Right lobe of liver (tissue), 6 donors: Measurements from ENCODE around the gene ZCCHC14. TPM values are rescaled to one million over a fixed set of nuclear protein-coding genes. Genes with fewer than 3 reads are reported as not detected.

ENCODE experiments used
- ATAC-seq, 4 donors: fragments of 200-7000 bp; cut with Tn5 transposase; one replicate each; pipeline ENCODE4 v1.9.1; 2020; ENCODE audit warnings: mild to moderate bottlenecking in 4 of 4, moderate library complexity in 4 of 4
- DNase-seq, 3 donors: peaks; one replicate each; pipeline ENCODE4 v3.0.0-alpha.2; 2020
- H3K27ac ChIP-seq, 3 donors: fragments of 200-600 bp; one replicate each; pipeline ENCODE4 v1.8.0; 2022
- H3K27me3 ChIP-seq, 2 donors: fragments of 200-600 bp; one replicate each; pipeline ENCODE4 v1.8.0; 2022
- H3K36me3 ChIP-seq, 4 donors: fragments of 200-600 bp; sonication (generic) in 1 of 4; one replicate each; pipeline versions ENCODE4 v1.5.1 to v1.8.0; 2017 to 2022; ENCODE audit warnings: control low read depth in 1 of 4
- H3K4me1 ChIP-seq, 4 donors: fragments of 200-600 bp; sonication (generic) in 1 of 4; one replicate each; pipeline versions ENCODE4 v1.5.1 to v1.8.0; 2017 to 2022; ENCODE audit warnings: control low read depth in 1 of 4
- H3K4me3 ChIP-seq, 3 donors: fragments of 200-600 bp; one replicate each; pipeline ENCODE4 v1.8.0; 2022
- H3K9me3 ChIP-seq, 4 donors: fragments of 200-600 bp; sonication (generic) in 1 of 4; one replicate each; pipeline versions ENCODE4 v1.5.1 to v1.8.0; 2017 to 2022; ENCODE audit warnings: control low read depth in 1 of 4
- POLR2A ChIP-seq: fragments of 450-650 bp; IDR thresholded peaks from one replicate; pipeline ENCODE4 v1.6.1; 2017; ENCODE audit warnings: antibody characterized with exemption, mild to moderate bottlenecking
- WGBS: methylation state at CpG from one replicate; pipeline ENCODE4 v1.1.6; 2018; ENCODE audit warnings: low coverage, low lambda C conversion rate; ENCODE audit not compliant: insufficient coverage; ENCODE audit errors: missing lambda C conversion rate; 5-methylcytosine and 5-hydroxymethylcytosine counted together
- intact Hi-C, 2 donors: fragments of 100-400 bp; cut with DNase I; formaldehyde crosslinking; loops; one replicate each; pipeline versions ENCODE4 v1.11.2 to v1.14.1; 2022
- total RNA-seq, 6 experiments: library from RNA; depleted of rRNA in 2 of 6; stranded (reverse); fragments of >200 nt in 2 of 6; fragmentation: NEBNext Ultra II Directional in 3 of 6; extraction: Animal tissue kit (Norgen Biotek cat#: 25700) in 3 of 6; gene quantifications; one replicate each; pipeline versions ENCODE4 v1.1.0 to v1.2.4, GENCODE V29; 2016 to 2023
- TF ChIP-seq, protein P1 (sequence below), 4 donors: fragments of 200-600 bp in 3 of 4; fragments of 450-650 bp in 1 of 4; IDR thresholded peaks; one replicate each; pipeline versions ENCODE4 v1.5.1 to v1.8.0; 2016 to 2022; ENCODE audit warnings: antibody characterized with exemption in 4 of 4, mild to moderate bottlenecking in 2 of 4
- donor health status: DM: no; HTN: yes; CAD: no.
- donor health status: DM: no; HTN: no; CAD: no.
- donor health status: DM: no; HTN: no; CAD: no.
- donor health status: DM: no; HTN: yes; CAD: no.
- donor health status: DM: no; HTN: yes; CAD: no.

The ZCCHC14 gene
- total RNA-seq, 6 experiments from 2014 or later, result 12.6 to 26.5 (median 17.7) TPM

DNA sequence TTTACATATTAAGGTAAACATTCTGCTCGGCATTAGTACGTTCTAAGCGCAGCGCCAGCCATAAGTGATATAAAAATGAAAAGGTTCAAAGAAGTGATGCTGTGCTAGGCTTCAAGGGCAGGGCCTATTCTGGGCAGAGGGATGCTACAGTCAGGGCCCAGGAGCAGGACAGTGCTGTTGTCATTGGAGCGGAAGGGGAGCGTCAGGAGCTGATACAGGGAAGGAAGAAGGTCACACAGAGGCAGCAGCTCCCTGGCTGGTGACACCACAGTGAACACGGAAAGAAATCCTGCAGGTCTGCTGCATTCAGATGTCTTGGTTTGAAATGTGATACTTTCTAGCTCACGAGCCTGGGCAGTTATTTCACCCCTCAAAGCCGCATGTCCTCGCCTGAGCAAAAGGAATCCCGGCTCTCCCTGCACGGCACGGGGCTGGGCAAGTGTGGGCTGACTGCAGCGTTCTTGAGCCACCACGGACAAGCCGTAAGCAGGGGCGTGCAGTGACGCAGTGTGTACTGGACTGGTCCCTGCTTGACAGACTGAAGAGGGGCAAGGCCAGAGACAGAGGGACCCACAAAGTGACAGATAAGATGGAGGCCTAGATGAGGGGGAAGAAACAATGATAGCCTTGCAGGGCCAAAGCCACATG is 41.1 kb downstream of the ZCCHC14 start:
- Histone ChIP-seq H3K27ac (no peak overlapping the region), H3K4me3 (no peak overlapping the region), H3K27me3 (no peaks in the 10 kb centered on the region), H3K4me1 (peaks cover 0 to 8% (median 1%) of the 10 kb centered on the region in 4 donors), H3K36me3 (peaks cover 0 to 32% (median 16%) of the 10 kb centered on the region in 4 donors), H3K9me3 (no peaks in the 10 kb centered on the region)
- WGBS, result 82% methylated on average over 14 of the region's 18 CpGs
- TF ChIP-seq, protein P1, sequence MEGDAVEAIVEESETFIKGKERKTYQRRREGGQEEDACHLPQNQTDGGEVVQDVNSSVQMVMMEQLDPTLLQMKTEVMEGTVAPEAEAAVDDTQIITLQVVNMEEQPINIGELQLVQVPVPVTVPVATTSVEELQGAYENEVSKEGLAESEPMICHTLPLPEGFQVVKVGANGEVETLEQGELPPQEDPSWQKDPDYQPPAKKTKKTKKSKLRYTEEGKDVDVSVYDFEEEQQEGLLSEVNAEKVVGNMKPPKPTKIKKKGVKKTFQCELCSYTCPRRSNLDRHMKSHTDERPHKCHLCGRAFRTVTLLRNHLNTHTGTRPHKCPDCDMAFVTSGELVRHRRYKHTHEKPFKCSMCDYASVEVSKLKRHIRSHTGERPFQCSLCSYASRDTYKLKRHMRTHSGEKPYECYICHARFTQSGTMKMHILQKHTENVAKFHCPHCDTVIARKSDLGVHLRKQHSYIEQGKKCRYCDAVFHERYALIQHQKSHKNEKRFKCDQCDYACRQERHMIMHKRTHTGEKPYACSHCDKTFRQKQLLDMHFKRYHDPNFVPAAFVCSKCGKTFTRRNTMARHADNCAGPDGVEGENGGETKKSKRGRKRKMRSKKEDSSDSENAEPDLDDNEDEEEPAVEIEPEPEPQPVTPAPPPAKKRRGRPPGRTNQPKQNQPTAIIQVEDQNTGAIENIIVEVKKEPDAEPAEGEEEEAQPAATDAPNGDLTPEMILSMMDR (IDR thresholded peaks at IDR 0.05), result no peak
- no peak for TF ChIP-seq POLR2A
- peak; percentile 39 to 70 (median 50) for ATAC-seq
- DNase-seq, result no peak
- intact Hi-C loops, result no loop called here

DNA sequence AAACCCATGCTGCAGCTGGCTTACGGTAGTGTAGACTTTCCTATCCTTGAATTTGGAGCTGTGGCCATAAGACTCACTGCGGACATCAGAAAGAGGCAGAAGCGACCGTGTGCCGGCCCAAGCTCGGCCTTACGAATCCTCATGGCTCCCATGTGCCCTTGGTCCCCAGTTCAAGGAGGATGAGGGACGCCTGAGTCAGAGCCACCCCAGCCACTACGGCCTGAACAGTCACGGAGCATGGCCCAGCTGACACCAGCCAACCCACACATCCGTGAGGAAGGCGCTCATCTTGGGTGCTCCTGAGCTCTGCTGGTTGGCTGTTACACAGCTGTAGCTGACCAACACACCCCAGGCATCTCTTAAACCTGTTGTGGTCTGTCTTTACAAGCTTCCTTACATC is 44.0 kb downstream of the ZCCHC14 start:
- H3K4me1 ChIP-seq, result no peaks in the 10 kb centered on the region

GRCh38 chr16:87447323-87447722 is 45.5 kb downstream of the ZCCHC14 start:
- Histone ChIP-seq H3K4me1 (no peaks in the 10 kb centered on the region), H3K27me3 (no peaks in the 10 kb centered on the region), H3K36me3 (peaks cover 0 to 45% (median 17%) of the 10 kb centered on the region in 4 donors), H3K9me3 (no peaks in the 10 kb centered on the region), H3K27ac (no peak overlapping the region), H3K4me3 (no peak overlapping the region)
- WGBS, result 87% methylated on average over 6 of the region's 6 CpGs
- no peak for TF ChIP-seq POLR2A
- TF ChIP-seq, protein P1 (IDR thresholded peaks at IDR 0.05), result no peak
- intact Hi-C loops, result no loop called here
- ATAC-seq (no peak), DNase-seq (no peak)

More for the DNA sequence above, 44.0 kb downstream of the ZCCHC14 start:
- ATAC-seq, result no peak
- Histone ChIP-seq H3K9me3 (no peaks in the 10 kb centered on the region), H3K4me3 (no peak overlapping the region), H3K36me3 (peaks cover 0 to 45% (median 23%) of the 10 kb centered on the region in 4 donors), H3K27me3 (no peaks in the 10 kb centered on the region), H3K27ac (no peak overlapping the region)
- intact Hi-C loops, result no loop called here
- DNase-seq, result no peak
- 100% methylated on average over 1 of the region's 12 CpGs for WGBS
- TF ChIP-seq POLR2A, result no peak
- TF ChIP-seq, protein P1 (IDR thresholded peaks at IDR 0.05), result no peak

GRCh38 chr16:87446479-87446878 is 46.3 kb downstream of the ZCCHC14 start:
- no peak overlapping the region for H3K4me3 ChIP-seq
- H3K36me3 ChIP-seq, result peaks cover 0 to 41% (median 14%) of the 10 kb centered on the region in 4 donors
- no peak overlapping the region for H3K27ac ChIP-seq
- ATAC-seq (no peak), DNase-seq (no peak)
- TF ChIP-seq, protein P1 (IDR thresholded peaks at IDR 0.05), result no peak
- TF ChIP-seq POLR2A, result no peak
- intact Hi-C loops, result no loop called here
- H3K4me1 ChIP-seq, result no peaks in the 10 kb centered on the region
- H3K9me3 ChIP-seq, result no peaks in the 10 kb centered on the region
- 87% methylated on average over 6 of the region's 7 CpGs for WGBS
- H3K27me3 ChIP-seq, result no peaks in the 10 kb centered on the region
